ENCODE measurements around the gene TUBB4B.

Gene TUBB4B

DNA sequence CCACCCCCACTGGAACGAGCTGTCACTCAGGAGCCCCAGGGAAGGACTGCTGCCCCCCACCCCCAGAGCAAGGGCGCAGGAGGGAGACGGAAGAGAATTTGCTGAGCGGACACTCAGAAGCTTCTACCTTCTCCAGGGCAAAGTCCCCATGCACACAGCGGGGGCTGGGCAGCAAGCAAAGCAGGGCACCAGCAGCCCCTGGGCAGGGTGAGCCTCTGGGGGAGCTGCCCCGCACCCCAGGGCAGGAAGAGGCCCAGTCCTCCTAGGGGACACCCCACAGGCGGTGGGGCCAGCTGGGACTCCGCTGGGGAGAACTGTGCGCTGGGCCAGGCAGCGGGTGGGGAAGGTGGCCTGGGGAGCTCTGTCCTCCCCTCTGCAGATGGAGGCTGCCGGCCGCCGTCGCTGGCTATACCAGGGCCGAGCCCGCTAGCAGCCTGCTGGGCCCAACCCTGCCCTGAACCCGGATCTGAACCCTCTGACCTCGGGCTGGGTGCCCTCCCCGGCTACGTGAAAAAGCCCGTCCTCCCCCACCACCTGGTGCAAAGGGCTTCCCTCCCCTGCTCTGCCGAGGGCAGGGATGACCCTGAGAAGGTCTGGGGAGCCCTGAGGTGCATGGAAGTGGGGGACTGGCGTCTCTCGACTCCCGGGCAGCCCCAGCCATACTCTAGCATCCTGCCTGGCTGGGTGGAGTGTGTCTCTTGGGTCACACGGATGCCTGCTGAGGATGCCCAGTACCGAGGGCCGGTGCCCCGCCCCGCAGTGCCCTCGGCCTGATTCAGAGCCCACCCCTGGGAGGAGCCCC, 11.0 kb upstream of the TUBB4B start (continued):
- TF ChIP-seq, protein P1, sequence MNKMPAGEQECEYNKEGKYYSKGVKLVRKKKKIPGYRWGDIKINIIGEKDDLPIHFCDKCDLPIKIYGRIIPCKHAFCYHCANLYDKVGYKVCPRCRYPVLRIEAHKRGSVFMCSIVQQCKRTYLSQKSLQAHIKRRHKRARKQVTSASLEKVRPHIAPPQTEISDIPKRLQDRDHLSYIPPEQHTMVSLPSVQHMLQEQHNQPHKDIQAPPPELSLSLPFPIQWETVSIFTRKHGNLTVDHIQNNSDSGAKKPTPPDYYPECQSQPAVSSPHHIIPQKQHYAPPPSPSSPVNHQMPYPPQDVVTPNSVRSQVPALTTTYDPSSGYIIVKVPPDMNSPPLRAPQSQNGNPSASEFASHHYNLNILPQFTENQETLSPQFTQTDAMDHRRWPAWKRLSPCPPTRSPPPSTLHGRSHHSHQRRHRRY (tag by site-specific recombination; IDR thresholded peaks at IDR 0.05) = no peak
- TF ChIP-seq ZBTB8A (tag by site-specific recombination; IDR thresholded peaks at IDR 0.05) = 0 out of 2 replicates have a peak, but pooled peaks have one; percentile 29
- no peak for TF ChIP-seq ZNF132 (tag by site-specific recombination; IDR thresholded peaks at IDR 0.05; ENCODE audit: borderline replicate concordance)
- no peak for TF ChIP-seq ZNF121 (tag by site-specific recombination; IDR thresholded peaks at IDR 0.05)
- TF ChIP-seq, protein P2, sequence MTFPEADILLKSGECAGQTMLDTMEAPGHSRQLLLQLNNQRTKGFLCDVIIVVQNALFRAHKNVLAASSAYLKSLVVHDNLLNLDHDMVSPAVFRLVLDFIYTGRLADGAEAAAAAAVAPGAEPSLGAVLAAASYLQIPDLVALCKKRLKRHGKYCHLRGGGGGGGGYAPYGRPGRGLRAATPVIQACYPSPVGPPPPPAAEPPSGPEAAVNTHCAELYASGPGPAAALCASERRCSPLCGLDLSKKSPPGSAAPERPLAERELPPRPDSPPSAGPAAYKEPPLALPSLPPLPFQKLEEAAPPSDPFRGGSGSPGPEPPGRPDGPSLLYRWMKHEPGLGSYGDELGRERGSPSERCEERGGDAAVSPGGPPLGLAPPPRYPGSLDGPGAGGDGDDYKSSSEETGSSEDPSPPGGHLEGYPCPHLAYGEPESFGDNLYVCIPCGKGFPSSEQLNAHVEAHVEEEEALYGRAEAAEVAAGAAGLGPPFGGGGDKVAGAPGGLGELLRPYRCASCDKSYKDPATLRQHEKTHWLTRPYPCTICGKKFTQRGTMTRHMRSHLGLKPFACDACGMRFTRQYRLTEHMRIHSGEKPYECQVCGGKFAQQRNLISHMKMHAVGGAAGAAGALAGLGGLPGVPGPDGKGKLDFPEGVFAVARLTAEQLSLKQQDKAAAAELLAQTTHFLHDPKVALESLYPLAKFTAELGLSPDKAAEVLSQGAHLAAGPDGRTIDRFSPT (tag by site-specific recombination; IDR thresholded peaks at IDR 0.05) = no peak
- TF ChIP-seq, protein P3, sequence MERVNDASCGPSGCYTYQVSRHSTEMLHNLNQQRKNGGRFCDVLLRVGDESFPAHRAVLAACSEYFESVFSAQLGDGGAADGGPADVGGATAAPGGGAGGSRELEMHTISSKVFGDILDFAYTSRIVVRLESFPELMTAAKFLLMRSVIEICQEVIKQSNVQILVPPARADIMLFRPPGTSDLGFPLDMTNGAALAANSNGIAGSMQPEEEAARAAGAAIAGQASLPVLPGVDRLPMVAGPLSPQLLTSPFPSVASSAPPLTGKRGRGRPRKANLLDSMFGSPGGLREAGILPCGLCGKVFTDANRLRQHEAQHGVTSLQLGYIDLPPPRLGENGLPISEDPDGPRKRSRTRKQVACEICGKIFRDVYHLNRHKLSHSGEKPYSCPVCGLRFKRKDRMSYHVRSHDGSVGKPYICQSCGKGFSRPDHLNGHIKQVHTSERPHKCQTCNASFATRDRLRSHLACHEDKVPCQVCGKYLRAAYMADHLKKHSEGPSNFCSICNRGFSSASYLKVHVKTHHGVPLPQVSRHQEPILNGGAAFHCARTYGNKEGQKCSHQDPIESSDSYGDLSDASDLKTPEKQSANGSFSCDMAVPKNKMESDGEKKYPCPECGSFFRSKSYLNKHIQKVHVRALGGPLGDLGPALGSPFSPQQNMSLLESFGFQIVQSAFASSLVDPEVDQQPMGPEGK (tag by site-specific recombination; IDR thresholded peaks at IDR 0.05) = peak; percentile 19; the same call in 1 of the 2 replicates
- no peak for TF ChIP-seq ZNF157 (tag by site-specific recombination; IDR thresholded peaks at IDR 0.05)
- TF ChIP-seq GLIS1 (tag by site-specific recombination; IDR thresholded peaks at IDR 0.05) = peak; percentile 67
- TF ChIP-seq, protein P4, sequence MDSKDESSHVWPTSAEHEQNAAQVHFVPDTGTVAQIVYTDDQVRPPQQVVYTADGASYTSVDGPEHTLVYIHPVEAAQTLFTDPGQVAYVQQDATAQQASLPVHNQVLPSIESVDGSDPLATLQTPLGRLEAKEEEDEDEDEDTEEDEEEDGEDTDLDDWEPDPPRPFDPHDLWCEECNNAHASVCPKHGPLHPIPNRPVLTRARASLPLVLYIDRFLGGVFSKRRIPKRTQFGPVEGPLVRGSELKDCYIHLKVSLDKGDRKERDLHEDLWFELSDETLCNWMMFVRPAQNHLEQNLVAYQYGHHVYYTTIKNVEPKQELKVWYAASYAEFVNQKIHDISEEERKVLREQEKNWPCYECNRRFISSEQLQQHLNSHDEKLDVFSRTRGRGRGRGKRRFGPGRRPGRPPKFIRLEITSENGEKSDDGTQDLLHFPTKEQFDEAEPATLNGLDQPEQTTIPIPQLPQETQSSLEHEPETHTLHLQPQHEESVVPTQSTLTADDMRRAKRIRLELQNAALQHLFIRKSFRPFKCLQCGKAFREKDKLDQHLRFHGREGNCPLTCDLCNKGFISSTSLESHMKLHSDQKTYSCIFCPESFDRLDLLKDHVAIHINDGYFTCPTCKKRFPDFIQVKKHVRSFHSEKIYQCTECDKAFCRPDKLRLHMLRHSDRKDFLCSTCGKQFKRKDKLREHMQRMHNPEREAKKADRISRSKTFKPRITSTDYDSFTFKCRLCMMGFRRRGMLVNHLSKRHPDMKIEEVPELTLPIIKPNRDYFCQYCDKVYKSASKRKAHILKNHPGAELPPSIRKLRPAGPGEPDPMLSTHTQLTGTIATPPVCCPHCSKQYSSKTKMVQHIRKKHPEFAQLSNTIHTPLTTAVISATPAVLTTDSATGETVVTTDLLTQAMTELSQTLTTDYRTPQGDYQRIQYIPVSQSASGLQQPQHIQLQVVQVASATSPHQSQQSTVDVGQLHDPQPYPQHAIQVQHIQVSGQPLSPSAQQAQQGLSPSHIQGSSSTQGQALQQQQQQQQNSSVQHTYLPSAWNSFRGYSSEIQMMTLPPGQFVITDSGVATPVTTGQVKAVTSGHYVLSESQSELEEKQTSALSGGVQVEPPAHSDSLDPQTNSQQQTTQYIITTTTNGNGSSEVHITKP (tag by site-specific recombination; IDR thresholded peaks at IDR 0.05) = peak; percentile 59
- TF ChIP-seq ZNF23 (tag by site-specific recombination; IDR thresholded peaks at IDR 0.05; ENCODE audit: borderline replicate concordance) = no peak

DNA sequence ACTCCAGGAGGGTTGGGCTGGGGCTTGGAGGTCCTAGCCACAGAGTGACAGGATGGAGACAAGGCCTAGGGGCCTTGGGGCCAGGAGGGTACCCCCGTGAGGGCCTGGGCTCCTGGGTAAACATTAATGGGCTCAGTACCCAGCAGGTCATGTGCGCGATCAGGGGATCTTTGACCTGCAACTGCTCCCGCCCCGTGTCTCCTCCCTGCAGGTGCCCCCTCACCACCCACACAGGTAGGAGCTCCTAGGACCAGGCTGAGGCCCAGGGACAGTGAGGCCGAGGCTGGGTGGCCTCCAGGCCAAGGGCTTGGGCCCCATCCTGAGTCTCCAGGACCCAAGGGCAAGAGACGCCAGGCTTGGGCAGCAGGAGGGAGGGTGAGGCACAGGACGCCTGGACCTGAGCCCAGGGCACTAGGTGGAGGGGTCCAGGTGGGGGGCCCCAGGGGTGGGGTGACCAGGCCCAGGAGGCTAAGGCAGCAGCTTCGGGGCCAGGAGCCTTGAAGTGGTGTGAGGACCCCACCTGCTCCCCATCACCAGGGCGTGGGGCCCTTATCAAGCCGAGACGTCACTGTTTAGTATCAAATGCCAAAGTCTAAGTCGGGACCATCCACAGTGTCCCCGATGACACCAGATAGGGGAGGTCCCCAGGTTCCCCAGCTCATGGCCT, 10.2 kb upstream of the TUBB4B start, which contains the start of gene SLC34A3:
TSS of gene SLC34A3 (plus strand) at position 197 of the 667 bp plus-strand sequence. CDS start 802 bp downstream, outside the sequence.
- CTCF ChIA-PET = interaction anchor here (0.6 kb wide), 1 partner anchor 106 kb away, joined by 3 read pairs; no protein-coding TSS in a partner anchor

More for the DNA sequence above, 10.2 kb upstream of the TUBB4B start, which contains the start of gene SLC34A3:
- H3K9me3 ChIP-seq (ENCODE audit: control insufficient read depth, insufficient read depth, low read depth, low read length) = no peaks in the 10 kb centered on the region
- no peaks in the 10 kb centered on the region for H3K36me3 ChIP-seq (ENCODE audit: control insufficient read depth in 2 of 2, insufficient read depth in 1 of 2, low read length in 2 of 2)
- TF ChIP-seq ZNF112 (tag by site-specific recombination; IDR thresholded peaks at IDR 0.05) (no peak), SP3 (tag by site-specific recombination; IDR thresholded peaks at IDR 0.05) (peak; percentile 24; the same call in 1 of the 2 replicates), GLIS2 (tag by site-specific recombination; IDR thresholded peaks at IDR 0.05) (peak; percentile 52; the same call in 1 of the 2 replicates)
- TF ChIP-seq, protein P5, sequence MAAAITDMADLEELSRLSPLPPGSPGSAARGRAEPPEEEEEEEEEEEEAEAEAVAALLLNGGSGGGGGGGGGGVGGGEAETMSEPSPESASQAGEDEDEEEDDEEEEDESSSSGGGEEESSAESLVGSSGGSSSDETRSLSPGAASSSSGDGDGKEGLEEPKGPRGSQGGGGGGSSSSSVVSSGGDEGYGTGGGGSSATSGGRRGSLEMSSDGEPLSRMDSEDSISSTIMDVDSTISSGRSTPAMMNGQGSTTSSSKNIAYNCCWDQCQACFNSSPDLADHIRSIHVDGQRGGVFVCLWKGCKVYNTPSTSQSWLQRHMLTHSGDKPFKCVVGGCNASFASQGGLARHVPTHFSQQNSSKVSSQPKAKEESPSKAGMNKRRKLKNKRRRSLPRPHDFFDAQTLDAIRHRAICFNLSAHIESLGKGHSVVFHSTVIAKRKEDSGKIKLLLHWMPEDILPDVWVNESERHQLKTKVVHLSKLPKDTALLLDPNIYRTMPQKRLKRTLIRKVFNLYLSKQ (tag by site-specific recombination; IDR thresholded peaks at IDR 0.05; ENCODE audit: borderline replicate concordance) = no peak
- POLR2A ChIA-PET = interaction anchor here (0.8 to 17.2 kb wide), 3 partner anchors 10 to 23 kb away, joined by 3 to 304 read pairs (median 234); partner anchors contain the start of genes NDOR1, TMEM203, TPRN and TUBB4B
- no peak within 1 kb of the TSS for H3K27ac ChIP-seq (ENCODE audit: extremely low read depth, low read depth, low read length)
- H3K4me3 ChIP-seq (ENCODE audit: low read depth, low read length) = no peak within 1 kb of the TSS
- no peaks in the 10 kb centered on the region for H3K4me1 ChIP-seq (ENCODE audit: control insufficient read depth, insufficient read depth, low read length)

All from HEK293 (cell line).